Measurements from ENCODE around the gene DEFB114. TPM values are rescaled to one million over a fixed set of nuclear protein-coding genes. Genes with fewer than 3 reads are reported as not detected.

DEFB114 gene
- total RNA-seq, 1 donor from 2014 or later = not detected

GRCh38 chr6:49911252-49911651 is 52.7 kb downstream of the DEFB114 start:
- H3K36me3 ChIP-seq (ENCODE audit: insufficient read depth, low read length) = no peaks in the 10 kb centered on the region
- Mint-ChIP-seq H3K4me3 (ENCODE audit: unreplicated experiment) (no peak overlapping the region), H3K27ac (ENCODE audit: unreplicated experiment) (no peak overlapping the region), H3K9me3 (ENCODE audit: unreplicated experiment) (no peaks in the 10 kb centered on the region), H3K27me3 (ENCODE audit: low read depth, unreplicated experiment) (no peaks in the 10 kb centered on the region), H3K4me1 (ENCODE audit: low read depth, unreplicated experiment) (no peaks in the 10 kb centered on the region), H3K36me3 (ENCODE audit: low read depth, unreplicated experiment) (no peaks in the 10 kb centered on the region)
- H3K27ac ChIP-seq (ENCODE audit: low read depth, low read length) = no peak overlapping the region
- H3K4me2 ChIP-seq (ENCODE audit: low read length) = no peak overlapping the region
- H3K79me2 ChIP-seq (ENCODE audit: insufficient read depth, low read length) = no peaks in the 10 kb centered on the region
- H2AFZ ChIP-seq (ENCODE audit: low read depth, low read length) = no peak overlapping the region
- no peak for FAIRE-seq
- no peak for DNase-seq (ENCODE audit: low read depth)
- H3K27me3 ChIP-seq (ENCODE audit: insufficient read depth, low read length) = no peaks in the 10 kb centered on the region
- H3K9ac ChIP-seq (ENCODE audit: low read length) = no peak overlapping the region
- TF ChIP-seq EZH2 (IDR thresholded peaks at IDR 0.05; ENCODE audit: insufficient read depth, low read length) (no peak), CTCF (IDR thresholded peaks at IDR 0.05; ENCODE audit: insufficient read depth, low read depth, low read length) (no peak)
- no peaks in the 10 kb centered on the region for H4K20me1 ChIP-seq (ENCODE audit: insufficient read depth, low read length)
- H3K4me1 ChIP-seq (ENCODE audit: insufficient read depth, low read length) = no peaks in the 10 kb centered on the region
- H3K9me3 ChIP-seq (ENCODE audit: insufficient read depth, low read depth, low read length) = no peaks in the 10 kb centered on the region
- H3K4me3 ChIP-seq (ENCODE audit: insufficient read depth, low read depth, low read length) = no peak overlapping the region

Other genes starting within 250 kb of the DEFB114 start
- not detected in 2 replicates for gene CRISP3, start 219.8 kb downstream of the DEFB114 start, total RNA-seq
- not detected in 2 replicates for gene PGK2, start 176.9 kb downstream of the DEFB114 start, total RNA-seq
- not detected in 2 replicates for gene CRISP1, start 97.6 kb downstream of the DEFB114 start, total RNA-seq
- gene DEFB113, start 5.5 kb upstream of the DEFB114 start, total RNA-seq = not detected in 2 replicates
- gene DEFB110, start 57.8 kb upstream of the DEFB114 start, total RNA-seq = not detected in 2 replicates
- not detected in 2 replicates for gene DEFB112, start 85.8 kb upstream of the DEFB114 start, total RNA-seq